Measurements from ENCODE around the gene NTNG1. TPM values are rescaled to one million over a fixed set of nuclear protein-coding genes. Genes with fewer than 3 reads are reported as not detected.
"Not testable (repeated sequence)": the region's sequence is repeated elsewhere in the genome, so short reads cannot be mapped to it uniquely, and the experiment has no call there.

The NTNG1 gene
- total RNA-seq (2021) (0.98 to 2.3 TPM (median 1.2 TPM) in 3 replicates), Bru-seq, nascent RNA (percentile 30 among the genes with signal in this experiment)
- long read RNA-seq, experiment 1, full-length matches to known transcripts: 1 of 7 reads
- long read RNA-seq, experiment 1, partial matches to known transcripts: 4 of 7 reads
- long read RNA-seq, experiment 1, other reads (novel, unspliced or antisense): 2 of 7 reads
- long read RNA-seq, experiment 2: 0 reads
- long read RNA-seq, experiment 3, partial matches to known transcripts: 0 of 2 reads
- long read RNA-seq, experiment 3, other reads (novel, unspliced or antisense): 2 of 2 reads

DNA sequence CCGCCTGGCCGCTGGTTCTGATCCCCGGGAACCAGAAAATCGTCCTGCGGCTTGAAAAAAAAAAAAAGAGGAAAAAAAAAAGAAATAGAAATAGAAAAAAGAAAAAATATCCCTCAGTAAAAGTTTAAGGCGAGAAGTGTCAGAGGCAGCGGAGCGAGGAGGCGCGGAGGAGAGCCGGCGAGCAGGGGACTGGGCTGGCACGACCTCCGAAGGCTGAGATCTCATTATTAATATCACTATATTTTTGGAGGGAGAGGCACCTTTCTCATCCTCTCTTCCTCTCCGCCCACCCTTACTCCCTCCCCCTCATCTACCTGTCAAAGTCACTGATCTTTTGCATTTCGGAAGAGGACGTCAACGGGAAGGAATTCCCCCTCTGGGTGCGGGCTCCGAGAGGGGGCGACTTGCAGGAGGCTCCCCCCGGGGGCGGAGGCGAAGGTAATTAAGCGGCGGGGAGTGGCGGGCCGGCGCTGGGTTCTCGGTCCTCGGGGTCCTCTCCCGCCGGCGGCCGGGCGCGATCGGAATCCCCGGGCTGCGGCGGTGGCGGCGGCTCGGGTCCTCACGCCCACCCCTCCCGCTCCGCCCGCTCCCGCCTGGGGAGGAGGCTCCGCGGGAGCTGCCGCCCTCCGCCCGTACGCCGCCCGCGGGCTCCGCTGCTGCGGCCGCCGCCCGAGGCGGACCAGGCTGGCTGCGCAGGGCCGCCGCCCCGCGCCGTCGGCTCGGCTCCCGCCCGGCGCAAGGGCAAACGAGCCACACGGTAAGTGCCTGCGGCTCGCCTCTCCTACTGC is at the start of gene NTNG1:
Gene NTNG1, plus strand, starts transcription at position 337 of the 788 bp plus-strand sequence.
- Mint-ChIP-seq H3K27me3 (ENCODE audit: low read depth) (peaks cover 22% of the 10 kb centered on the region), H3K4me1 (peaks cover 28% of the 10 kb centered on the region), H3K36me3 (no peaks in the 10 kb centered on the region), H3K27ac (no peak within 1 kb of the TSS; the same call in none of the 2 replicates), H3K9me3 (no peaks in the 10 kb centered on the region), H3K4me3 (peak within 1 kb of the TSS; percentile 87)
- ChIA-PET POLR2A (interaction anchor here (0.7 to 1.7 kb wide), 3 partner anchors 60 to 811 kb away, joined by 3 to 10 read pairs (median 4); partner anchors contain the start of gene PRMT6), CTCF (interaction anchor here (0.7 to 2.0 kb wide), 6 partner anchors 13 to 388 kb away, joined by 3 to 14 read pairs (median 4); partner anchors contain the start of gene PRMT6)
- ATAC-seq: peak; percentile 34
- 0 out of 2 replicates have a peak, but pooled peaks have one; percentile 34 for TF ChIP-seq SP1 (CRISPR knock-in tag; conservative IDR thresholded peaks at IDR 0.05)
- TF ChIP-seq ZNF423 (CRISPR knock-in tag; IDR thresholded peaks at IDR 0.05): peak; percentile 51; the same call in 1 of the 2 replicates
- TF ChIP-seq, protein P1, sequence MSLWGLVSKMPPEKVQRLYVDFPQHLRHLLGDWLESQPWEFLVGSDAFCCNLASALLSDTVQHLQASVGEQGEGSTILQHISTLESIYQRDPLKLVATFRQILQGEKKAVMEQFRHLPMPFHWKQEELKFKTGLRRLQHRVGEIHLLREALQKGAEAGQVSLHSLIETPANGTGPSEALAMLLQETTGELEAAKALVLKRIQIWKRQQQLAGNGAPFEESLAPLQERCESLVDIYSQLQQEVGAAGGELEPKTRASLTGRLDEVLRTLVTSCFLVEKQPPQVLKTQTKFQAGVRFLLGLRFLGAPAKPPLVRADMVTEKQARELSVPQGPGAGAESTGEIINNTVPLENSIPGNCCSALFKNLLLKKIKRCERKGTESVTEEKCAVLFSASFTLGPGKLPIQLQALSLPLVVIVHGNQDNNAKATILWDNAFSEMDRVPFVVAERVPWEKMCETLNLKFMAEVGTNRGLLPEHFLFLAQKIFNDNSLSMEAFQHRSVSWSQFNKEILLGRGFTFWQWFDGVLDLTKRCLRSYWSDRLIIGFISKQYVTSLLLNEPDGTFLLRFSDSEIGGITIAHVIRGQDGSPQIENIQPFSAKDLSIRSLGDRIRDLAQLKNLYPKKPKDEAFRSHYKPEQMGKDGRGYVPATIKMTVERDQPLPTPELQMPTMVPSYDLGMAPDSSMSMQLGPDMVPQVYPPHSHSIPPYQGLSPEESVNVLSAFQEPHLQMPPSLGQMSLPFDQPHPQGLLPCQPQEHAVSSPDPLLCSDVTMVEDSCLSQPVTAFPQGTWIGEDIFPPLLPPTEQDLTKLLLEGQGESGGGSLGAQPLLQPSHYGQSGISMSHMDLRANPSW (CRISPR knock-in tag; conservative IDR thresholded peaks at IDR 0.05; ENCODE audit: low read depth): no peak
- peak; percentile 53 for DNase-seq (ENCODE audit: low spot score)

DNA sequence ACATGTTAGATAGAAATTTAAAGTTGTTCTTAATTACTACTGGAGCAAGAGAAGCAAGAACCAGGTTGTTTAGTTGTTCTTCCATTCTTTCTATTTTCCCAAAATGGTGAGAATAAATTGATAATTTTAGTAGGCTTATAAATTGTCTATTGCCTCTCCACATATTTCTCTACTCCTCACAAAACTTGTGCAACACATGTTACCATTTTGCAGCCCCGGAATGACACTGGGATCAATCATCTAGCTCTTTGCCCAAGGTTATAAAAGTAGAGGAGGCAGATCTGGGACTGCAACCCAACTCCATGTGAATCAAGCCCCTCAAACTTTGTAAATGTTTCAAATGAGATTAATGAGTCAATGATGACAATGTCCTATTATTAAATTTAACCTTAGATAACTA is 49.4 kb upstream of the NTNG1 start:
- ATAC-seq: no peak

DNA sequence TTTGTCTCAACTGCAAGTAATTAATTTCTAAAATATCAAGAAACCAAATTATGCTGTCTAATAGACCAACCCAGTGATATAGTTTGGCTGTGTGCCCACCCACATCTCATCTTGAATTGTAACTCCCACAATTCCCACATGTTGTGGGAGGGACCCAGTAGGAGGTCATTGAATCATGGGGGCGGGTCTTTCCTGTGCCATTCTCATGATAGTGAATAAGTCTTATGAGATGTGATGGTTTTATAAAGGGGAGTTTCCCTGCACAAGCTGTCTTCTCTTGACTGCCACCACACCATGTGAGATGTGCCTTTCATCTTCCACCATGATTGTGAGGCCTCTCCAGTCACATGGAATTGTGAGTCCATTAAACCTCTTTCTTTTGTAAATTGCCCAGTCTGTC is 47.4 kb upstream of the NTNG1 start:
- H3K4me3 Mint-ChIP-seq; DNase-seq (ENCODE audit: low spot score); POLR2A ChIA-PET; ATAC-seq; CTCF ChIA-PET; H3K27ac Mint-ChIP-seq; H3K36me3 Mint-ChIP-seq; H3K4me1 Mint-ChIP-seq; H3K27me3 Mint-ChIP-seq (ENCODE audit: low read depth): not testable (repeated sequence)
- H3K9me3 Mint-ChIP-seq: peaks cover 16% of the 10 kb centered on the region

More for the DNA sequence above, 49.4 kb upstream of the NTNG1 start:
- TF ChIP-seq, protein P2, sequence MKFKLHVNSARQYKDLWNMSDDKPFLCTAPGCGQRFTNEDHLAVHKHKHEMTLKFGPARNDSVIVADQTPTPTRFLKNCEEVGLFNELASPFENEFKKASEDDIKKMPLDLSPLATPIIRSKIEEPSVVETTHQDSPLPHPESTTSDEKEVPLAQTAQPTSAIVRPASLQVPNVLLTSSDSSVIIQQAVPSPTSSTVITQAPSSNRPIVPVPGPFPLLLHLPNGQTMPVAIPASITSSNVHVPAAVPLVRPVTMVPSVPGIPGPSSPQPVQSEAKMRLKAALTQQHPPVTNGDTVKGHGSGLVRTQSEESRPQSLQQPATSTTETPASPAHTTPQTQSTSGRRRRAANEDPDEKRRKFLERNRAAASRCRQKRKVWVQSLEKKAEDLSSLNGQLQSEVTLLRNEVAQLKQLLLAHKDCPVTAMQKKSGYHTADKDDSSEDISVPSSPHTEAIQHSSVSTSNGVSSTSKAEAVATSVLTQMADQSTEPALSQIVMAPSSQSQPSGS (CRISPR knock-in tag; IDR thresholded peaks at IDR 0.05; ENCODE audit: borderline replicate concordance, low read depth): no peak
- TF ChIP-seq, protein P3, sequence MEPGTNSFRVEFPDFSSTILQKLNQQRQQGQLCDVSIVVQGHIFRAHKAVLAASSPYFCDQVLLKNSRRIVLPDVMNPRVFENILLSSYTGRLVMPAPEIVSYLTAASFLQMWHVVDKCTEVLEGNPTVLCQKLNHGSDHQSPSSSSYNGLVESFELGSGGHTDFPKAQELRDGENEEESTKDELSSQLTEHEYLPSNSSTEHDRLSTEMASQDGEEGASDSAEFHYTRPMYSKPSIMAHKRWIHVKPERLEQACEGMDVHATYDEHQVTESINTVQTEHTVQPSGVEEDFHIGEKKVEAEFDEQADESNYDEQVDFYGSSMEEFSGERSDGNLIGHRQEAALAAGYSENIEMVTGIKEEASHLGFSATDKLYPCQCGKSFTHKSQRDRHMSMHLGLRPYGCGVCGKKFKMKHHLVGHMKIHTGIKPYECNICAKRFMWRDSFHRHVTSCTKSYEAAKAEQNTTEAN (CRISPR knock-in tag; IDR thresholded peaks at IDR 0.05): no peak
- TF ChIP-seq NFATC4 (CRISPR knock-in tag; IDR thresholded peaks at IDR 0.05): no peak
- TF ChIP-seq, protein P4, sequence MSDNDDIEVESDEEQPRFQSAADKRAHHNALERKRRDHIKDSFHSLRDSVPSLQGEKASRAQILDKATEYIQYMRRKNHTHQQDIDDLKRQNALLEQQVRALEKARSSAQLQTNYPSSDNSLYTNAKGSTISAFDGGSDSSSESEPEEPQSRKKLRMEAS (CRISPR knock-in tag; IDR thresholded peaks at IDR 0.05): no peak
- TF ChIP-seq, protein P5, sequence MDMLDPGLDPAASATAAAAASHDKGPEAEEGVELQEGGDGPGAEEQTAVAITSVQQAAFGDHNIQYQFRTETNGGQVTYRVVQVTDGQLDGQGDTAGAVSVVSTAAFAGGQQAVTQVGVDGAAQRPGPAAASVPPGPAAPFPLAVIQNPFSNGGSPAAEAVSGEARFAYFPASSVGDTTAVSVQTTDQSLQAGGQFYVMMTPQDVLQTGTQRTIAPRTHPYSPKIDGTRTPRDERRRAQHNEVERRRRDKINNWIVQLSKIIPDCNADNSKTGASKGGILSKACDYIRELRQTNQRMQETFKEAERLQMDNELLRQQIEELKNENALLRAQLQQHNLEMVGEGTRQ (CRISPR knock-in tag; IDR thresholded peaks at IDR 0.05): no peak
- ChIA-PET POLR2A (no interaction called here), CTCF (no interaction called here)
- no peak for DNase-seq (ENCODE audit: low spot score)
- peaks cover 11% of the 10 kb centered on the region for H3K9me3 Mint-ChIP-seq
- H3K27ac Mint-ChIP-seq: no peak overlapping the region
- no peaks in the 10 kb centered on the region for H3K27me3 Mint-ChIP-seq (ENCODE audit: low read depth)
- no peak overlapping the region for H3K4me3 Mint-ChIP-seq
- no peaks in the 10 kb centered on the region for H3K4me1 Mint-ChIP-seq
- H3K36me3 Mint-ChIP-seq: no peaks in the 10 kb centered on the region

DNA sequence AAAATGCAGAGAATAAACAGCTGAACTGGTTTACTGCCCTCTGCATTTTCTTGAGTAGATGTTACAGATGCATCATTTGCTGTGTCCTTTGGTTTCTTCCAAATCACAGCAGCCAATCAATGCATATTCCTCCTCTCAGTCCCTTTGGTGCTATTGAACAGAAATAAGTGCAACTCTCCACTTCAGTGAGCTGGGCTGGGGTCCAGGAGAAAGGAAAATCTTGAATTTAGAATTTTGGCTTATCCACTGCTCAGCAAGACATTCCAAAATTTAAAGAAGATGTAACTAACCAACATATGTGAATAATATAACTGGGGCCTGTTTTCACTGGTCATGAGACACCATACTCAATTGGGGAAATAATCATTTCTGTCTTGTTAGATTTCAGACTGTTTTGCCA is 45.2 kb upstream of the NTNG1 start:
- ChIA-PET POLR2A (no interaction called here), CTCF (no interaction called here)
- no peak for DNase-seq (ENCODE audit: low spot score)
- TF ChIP-seq, protein P6, sequence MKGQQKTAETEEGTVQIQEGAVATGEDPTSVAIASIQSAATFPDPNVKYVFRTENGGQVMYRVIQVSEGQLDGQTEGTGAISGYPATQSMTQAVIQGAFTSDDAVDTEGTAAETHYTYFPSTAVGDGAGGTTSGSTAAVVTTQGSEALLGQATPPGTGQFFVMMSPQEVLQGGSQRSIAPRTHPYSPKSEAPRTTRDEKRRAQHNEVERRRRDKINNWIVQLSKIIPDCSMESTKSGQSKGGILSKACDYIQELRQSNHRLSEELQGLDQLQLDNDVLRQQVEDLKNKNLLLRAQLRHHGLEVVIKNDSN (CRISPR knock-in tag; IDR thresholded peaks at IDR 0.05): no peak
- no peak for TF ChIP-seq SP1 (CRISPR knock-in tag; conservative IDR thresholded peaks at IDR 0.05)
- no peak for TF ChIP-seq TEAD1 (CRISPR knock-in tag; IDR thresholded peaks at IDR 0.05)
- TF ChIP-seq, protein P7, sequence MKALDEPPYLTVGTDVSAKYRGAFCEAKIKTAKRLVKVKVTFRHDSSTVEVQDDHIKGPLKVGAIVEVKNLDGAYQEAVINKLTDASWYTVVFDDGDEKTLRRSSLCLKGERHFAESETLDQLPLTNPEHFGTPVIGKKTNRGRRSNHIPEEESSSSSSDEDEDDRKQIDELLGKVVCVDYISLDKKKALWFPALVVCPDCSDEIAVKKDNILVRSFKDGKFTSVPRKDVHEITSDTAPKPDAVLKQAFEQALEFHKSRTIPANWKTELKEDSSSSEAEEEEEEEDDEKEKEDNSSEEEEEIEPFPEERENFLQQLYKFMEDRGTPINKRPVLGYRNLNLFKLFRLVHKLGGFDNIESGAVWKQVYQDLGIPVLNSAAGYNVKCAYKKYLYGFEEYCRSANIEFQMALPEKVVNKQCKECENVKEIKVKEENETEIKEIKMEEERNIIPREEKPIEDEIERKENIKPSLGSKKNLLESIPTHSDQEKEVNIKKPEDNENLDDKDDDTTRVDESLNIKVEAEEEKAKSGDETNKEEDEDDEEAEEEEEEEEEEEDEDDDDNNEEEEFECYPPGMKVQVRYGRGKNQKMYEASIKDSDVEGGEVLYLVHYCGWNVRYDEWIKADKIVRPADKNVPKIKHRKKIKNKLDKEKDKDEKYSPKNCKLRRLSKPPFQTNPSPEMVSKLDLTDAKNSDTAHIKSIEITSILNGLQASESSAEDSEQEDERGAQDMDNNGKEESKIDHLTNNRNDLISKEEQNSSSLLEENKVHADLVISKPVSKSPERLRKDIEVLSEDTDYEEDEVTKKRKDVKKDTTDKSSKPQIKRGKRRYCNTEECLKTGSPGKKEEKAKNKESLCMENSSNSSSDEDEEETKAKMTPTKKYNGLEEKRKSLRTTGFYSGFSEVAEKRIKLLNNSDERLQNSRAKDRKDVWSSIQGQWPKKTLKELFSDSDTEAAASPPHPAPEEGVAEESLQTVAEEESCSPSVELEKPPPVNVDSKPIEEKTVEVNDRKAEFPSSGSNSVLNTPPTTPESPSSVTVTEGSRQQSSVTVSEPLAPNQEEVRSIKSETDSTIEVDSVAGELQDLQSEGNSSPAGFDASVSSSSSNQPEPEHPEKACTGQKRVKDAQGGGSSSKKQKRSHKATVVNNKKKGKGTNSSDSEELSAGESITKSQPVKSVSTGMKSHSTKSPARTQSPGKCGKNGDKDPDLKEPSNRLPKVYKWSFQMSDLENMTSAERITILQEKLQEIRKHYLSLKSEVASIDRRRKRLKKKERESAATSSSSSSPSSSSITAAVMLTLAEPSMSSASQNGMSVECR (CRISPR knock-in tag; IDR thresholded peaks at IDR 0.05; ENCODE audit: borderline replicate concordance): no peak
- TF ChIP-seq NR3C1 (CRISPR knock-in tag; conservative IDR thresholded peaks at IDR 0.05; ENCODE audit: low read depth): no peak

More for the DNA sequence above, 45.2 kb upstream of the NTNG1 start:
- H3K27me3 Mint-ChIP-seq (ENCODE audit: low read depth): no peaks in the 10 kb centered on the region
- no peaks in the 10 kb centered on the region for H3K36me3 Mint-ChIP-seq
- H3K27ac Mint-ChIP-seq: no peak overlapping the region
- no peaks in the 10 kb centered on the region for H3K4me1 Mint-ChIP-seq
- no peak for ATAC-seq
- H3K4me3 Mint-ChIP-seq: no peak overlapping the region
- peaks cover 16% of the 10 kb centered on the region for H3K9me3 Mint-ChIP-seq

Measured in WTC11 (cell line).